ENCODE measurements around the gene BUB1B. TPM values are rescaled to one million over a fixed set of nuclear protein-coding genes. Genes with fewer than 3 reads are reported as not detected.

BUB1B gene
- total and polyA plus RNA-seq, 4 donors: 0.08 to 31.1 (median 0.84) TPM

DNA sequence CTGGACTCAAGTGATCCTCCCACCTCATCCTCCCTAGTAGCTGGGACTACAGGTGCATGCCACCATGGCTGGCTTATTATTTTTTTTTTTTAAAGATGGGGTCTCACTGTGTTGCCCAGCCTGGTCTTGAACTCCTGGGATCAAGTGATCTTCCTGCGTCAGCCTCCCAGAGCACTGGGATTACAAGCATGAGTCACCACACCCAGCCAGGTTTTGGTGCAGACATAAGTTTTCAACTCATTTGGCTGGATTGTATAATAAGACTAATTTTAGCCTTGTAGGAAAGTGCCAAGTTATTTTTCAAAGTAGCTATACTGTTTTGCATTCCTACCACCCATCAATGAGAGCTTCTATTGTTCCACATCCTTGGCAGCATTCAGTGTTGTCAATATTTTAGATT, 32.1 kb downstream of the BUB1B start:
- H3K27me3 ChIP-seq (ENCODE audit: control insufficient read depth in 4 of 4, insufficient read depth in 4 of 4, low read length in 3 of 4): no peaks in the 10 kb centered on the region

DNA sequence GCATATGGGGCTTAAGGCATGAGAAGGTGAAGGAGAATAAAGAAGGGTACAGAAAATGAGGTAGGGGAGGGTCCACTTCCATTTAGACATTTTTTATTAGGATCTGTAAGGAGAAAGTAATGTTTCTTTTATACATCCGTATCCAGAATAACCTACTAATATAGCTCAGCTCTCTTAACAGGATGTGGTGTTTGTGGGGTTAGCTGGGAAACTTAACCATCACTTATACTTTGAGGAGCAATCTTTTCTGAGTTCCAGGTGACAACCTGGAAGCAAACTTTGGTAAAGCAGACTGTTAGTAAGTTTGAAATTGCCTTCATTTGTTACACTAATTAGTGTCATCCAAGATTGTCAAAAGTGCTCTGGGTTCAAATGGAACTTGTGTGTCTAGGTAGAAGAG, 36.6 kb downstream of the BUB1B start:
- H3K4me3 ChIP-seq (ENCODE audit: low read depth in 1 of 3, low read length in 3 of 3): no peak overlapping the region
- H3K27ac ChIP-seq (ENCODE audit: low read depth in 1 of 2, low read length in 2 of 2): no peak overlapping the region
- H3K4me1 ChIP-seq (ENCODE audit: control insufficient read depth in 4 of 4, insufficient read depth in 4 of 4, low read length in 3 of 4): no peaks in the 10 kb centered on the region
- no peaks in the 10 kb centered on the region for H3K9me3 ChIP-seq (ENCODE audit: control insufficient read depth in 4 of 4, low read length in 3 of 4)
- DNase-seq (ENCODE audit: low spot score): no peak
- 83% methylated on average over 1 of the region's 1 CpG for WGBS
- no peaks in the 10 kb centered on the region for H3K27me3 ChIP-seq (ENCODE audit: control insufficient read depth in 4 of 4, insufficient read depth in 4 of 4, low read length in 3 of 4)
- no peaks in the 10 kb centered on the region for H3K36me3 ChIP-seq (ENCODE audit: control insufficient read depth in 4 of 4, insufficient read depth in 3 of 4, low read depth in 1 of 4, low read length in 3 of 4)
- no peak overlapping the region for H3K9ac ChIP-seq (ENCODE audit: low read depth in 1 of 2, low read length in 2 of 2)
- TF ChIP-seq NR2F2 (IDR thresholded peaks at IDR 0.05) (no peak), HNF4A (conservative IDR thresholded peaks at IDR 0.05) (no peak), RXRA (IDR thresholded peaks at IDR 0.05) (no peak), YY1 (IDR thresholded peaks at IDR 0.05) (no peak), GABPA (IDR thresholded peaks at IDR 0.05 in 1 of 2, conservative IDR thresholded peaks at IDR 0.05 in 1 of 2) (no peak), FOXA1 (IDR thresholded peaks at IDR 0.05) (no peak), TAF1 (conservative IDR thresholded peaks at IDR 0.05) (no peak), FOXA2 (IDR thresholded peaks at IDR 0.05) (no peak), EGR1 (IDR thresholded peaks at IDR 0.05; ENCODE audit: low read depth in 2 of 2) (no peak), RAD21 (IDR thresholded peaks at IDR 0.05) (no peak)
- TF ChIP-seq, protein P1, sequence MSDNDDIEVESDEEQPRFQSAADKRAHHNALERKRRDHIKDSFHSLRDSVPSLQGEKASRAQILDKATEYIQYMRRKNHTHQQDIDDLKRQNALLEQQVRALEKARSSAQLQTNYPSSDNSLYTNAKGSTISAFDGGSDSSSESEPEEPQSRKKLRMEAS (IDR thresholded peaks at IDR 0.05): no peak
- TF ChIP-seq, protein P2, sequence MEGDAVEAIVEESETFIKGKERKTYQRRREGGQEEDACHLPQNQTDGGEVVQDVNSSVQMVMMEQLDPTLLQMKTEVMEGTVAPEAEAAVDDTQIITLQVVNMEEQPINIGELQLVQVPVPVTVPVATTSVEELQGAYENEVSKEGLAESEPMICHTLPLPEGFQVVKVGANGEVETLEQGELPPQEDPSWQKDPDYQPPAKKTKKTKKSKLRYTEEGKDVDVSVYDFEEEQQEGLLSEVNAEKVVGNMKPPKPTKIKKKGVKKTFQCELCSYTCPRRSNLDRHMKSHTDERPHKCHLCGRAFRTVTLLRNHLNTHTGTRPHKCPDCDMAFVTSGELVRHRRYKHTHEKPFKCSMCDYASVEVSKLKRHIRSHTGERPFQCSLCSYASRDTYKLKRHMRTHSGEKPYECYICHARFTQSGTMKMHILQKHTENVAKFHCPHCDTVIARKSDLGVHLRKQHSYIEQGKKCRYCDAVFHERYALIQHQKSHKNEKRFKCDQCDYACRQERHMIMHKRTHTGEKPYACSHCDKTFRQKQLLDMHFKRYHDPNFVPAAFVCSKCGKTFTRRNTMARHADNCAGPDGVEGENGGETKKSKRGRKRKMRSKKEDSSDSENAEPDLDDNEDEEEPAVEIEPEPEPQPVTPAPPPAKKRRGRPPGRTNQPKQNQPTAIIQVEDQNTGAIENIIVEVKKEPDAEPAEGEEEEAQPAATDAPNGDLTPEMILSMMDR (IDR thresholded peaks at IDR 0.05; ENCODE audit: low read depth, low read length, missing input control): no peak
- TF ChIP-seq, protein P3, sequence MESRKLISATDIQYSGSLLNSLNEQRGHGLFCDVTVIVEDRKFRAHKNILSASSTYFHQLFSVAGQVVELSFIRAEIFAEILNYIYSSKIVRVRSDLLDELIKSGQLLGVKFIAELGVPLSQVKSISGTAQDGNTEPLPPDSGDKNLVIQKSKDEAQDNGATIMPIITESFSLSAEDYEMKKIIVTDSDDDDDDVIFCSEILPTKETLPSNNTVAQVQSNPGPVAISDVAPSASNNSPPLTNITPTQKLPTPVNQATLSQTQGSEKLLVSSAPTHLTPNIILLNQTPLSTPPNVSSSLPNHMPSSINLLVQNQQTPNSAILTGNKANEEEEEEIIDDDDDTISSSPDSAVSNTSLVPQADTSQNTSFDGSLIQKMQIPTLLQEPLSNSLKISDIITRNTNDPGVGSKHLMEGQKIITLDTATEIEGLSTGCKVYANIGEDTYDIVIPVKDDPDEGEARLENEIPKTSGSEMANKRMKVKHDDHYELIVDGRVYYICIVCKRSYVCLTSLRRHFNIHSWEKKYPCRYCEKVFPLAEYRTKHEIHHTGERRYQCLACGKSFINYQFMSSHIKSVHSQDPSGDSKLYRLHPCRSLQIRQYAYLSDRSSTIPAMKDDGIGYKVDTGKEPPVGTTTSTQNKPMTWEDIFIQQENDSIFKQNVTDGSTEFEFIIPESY (IDR thresholded peaks at IDR 0.05): no peak
- TF ChIP-seq, protein P4, sequence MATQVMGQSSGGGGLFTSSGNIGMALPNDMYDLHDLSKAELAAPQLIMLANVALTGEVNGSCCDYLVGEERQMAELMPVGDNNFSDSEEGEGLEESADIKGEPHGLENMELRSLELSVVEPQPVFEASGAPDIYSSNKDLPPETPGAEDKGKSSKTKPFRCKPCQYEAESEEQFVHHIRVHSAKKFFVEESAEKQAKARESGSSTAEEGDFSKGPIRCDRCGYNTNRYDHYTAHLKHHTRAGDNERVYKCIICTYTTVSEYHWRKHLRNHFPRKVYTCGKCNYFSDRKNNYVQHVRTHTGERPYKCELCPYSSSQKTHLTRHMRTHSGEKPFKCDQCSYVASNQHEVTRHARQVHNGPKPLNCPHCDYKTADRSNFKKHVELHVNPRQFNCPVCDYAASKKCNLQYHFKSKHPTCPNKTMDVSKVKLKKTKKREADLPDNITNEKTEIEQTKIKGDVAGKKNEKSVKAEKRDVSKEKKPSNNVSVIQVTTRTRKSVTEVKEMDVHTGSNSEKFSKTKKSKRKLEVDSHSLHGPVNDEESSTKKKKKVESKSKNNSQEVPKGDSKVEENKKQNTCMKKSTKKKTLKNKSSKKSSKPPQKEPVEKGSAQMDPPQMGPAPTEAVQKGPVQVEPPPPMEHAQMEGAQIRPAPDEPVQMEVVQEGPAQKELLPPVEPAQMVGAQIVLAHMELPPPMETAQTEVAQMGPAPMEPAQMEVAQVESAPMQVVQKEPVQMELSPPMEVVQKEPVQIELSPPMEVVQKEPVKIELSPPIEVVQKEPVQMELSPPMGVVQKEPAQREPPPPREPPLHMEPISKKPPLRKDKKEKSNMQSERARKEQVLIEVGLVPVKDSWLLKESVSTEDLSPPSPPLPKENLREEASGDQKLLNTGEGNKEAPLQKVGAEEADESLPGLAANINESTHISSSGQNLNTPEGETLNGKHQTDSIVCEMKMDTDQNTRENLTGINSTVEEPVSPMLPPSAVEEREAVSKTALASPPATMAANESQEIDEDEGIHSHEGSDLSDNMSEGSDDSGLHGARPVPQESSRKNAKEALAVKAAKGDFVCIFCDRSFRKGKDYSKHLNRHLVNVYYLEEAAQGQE (IDR thresholded peaks at IDR 0.05): no peak

More for the DNA sequence above, 32.1 kb downstream of the BUB1B start:
- 98% methylated on average over 1 of the region's 1 CpG for WGBS
- Histone ChIP-seq H3K27ac (ENCODE audit: low read depth in 1 of 2, low read length in 2 of 2) (no peak overlapping the region), H3K9me3 (ENCODE audit: control insufficient read depth in 4 of 4, low read length in 3 of 4) (no peaks in the 10 kb centered on the region), H3K4me1 (ENCODE audit: control insufficient read depth in 4 of 4, insufficient read depth in 4 of 4, low read length in 3 of 4) (no peaks in the 10 kb centered on the region), H3K36me3 (ENCODE audit: control insufficient read depth in 4 of 4, insufficient read depth in 3 of 4, low read depth in 1 of 4, low read length in 3 of 4) (no peaks in the 10 kb centered on the region), H3K9ac (ENCODE audit: low read depth in 1 of 2, low read length in 2 of 2) (no peak overlapping the region), H3K4me3 (ENCODE audit: low read depth in 1 of 3, low read length in 3 of 3) (no peak overlapping the region)
- TF ChIP-seq FOXA1 (IDR thresholded peaks at IDR 0.05) (no peak), SP1 (IDR thresholded peaks at IDR 0.05) (no peak), TAF1 (conservative IDR thresholded peaks at IDR 0.05) (no peak), JUND (IDR thresholded peaks at IDR 0.05) (no peak), FOXA2 (IDR thresholded peaks at IDR 0.05) (no peak), RXRA (IDR thresholded peaks at IDR 0.05) (no peak), HNF4G (IDR thresholded peaks at IDR 0.05) (no peak), GABPA (IDR thresholded peaks at IDR 0.05 in 1 of 2, conservative IDR thresholded peaks at IDR 0.05 in 1 of 2) (no peak), NR2F2 (IDR thresholded peaks at IDR 0.05) (no peak), YY1 (IDR thresholded peaks at IDR 0.05) (no peak)
- TF ChIP-seq, protein P2 (IDR thresholded peaks at IDR 0.05; ENCODE audit: low read depth, low read length, missing input control): no peak
- TF ChIP-seq, protein P5, sequence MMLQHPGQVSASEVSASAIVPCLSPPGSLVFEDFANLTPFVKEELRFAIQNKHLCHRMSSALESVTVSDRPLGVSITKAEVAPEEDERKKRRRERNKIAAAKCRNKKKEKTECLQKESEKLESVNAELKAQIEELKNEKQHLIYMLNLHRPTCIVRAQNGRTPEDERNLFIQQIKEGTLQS (IDR thresholded peaks at IDR 0.05): no peak
- TF ChIP-seq, protein P3 (IDR thresholded peaks at IDR 0.05): no peak
- DNase-seq (ENCODE audit: low spot score): no peak
